Mucosa of stomach (tissue), 1 donor: ENCODE measurements around the gene MAPK7.

ENCODE experiments used
- H3K27me3 ChIP-seq: one replicate; pipeline ENCODE4 v1.7.0; 2013; ENCODE audit warnings: mild to moderate bottlenecking, low read length; ENCODE audit not compliant: control insufficient read depth, insufficient read depth
- H3K36me3 ChIP-seq: one replicate; pipeline ENCODE4 v1.7.0; 2013; ENCODE audit warnings: low read length; ENCODE audit not compliant: control insufficient read depth, insufficient read depth
- H3K4me1 ChIP-seq: one replicate; pipeline ENCODE4 v1.7.0; 2013; ENCODE audit warnings: mild to moderate bottlenecking, low read length; ENCODE audit not compliant: control insufficient read depth, insufficient read depth
- H3K4me3 ChIP-seq: one replicate; pipeline ENCODE4 v1.7.0; 2013; ENCODE audit warnings: low read length
- H3K9ac ChIP-seq: one replicate; pipeline ENCODE4 v1.7.0; 2013; ENCODE audit warnings: mild to moderate bottlenecking, low read length, moderate library complexity
- H3K9me3 ChIP-seq: one replicate; pipeline ENCODE4 v1.7.0; 2013; ENCODE audit warnings: mild to moderate bottlenecking, low read length, moderate library complexity; ENCODE audit not compliant: control insufficient read depth
- donor health status: Pancreatic carcinoma.

Gene MAPK7

GRCh38 chr17:19360772-19361171, 17.5 kb upstream of the MAPK7 start:
- H3K36me3 ChIP-seq: peaks cover 5% of the 10 kb centered on the region
- H3K27me3 ChIP-seq: no peaks in the 10 kb centered on the region
- peaks cover 7% of the 10 kb centered on the region for H3K4me1 ChIP-seq
- no peak overlapping the region for H3K9ac ChIP-seq
- H3K9me3 ChIP-seq: no peaks in the 10 kb centered on the region
- H3K4me3 ChIP-seq: no peak overlapping the region

- H3K27me3 ChIP-seq: no peaks in the 10 kb centered on the region
- no peak overlapping the region for H3K4me3 ChIP-seq
- H3K9me3 ChIP-seq: no peaks in the 10 kb centered on the region
- peaks cover 7% of the 10 kb centered on the region for H3K4me1 ChIP-seq
- H3K36me3 ChIP-seq: peaks cover 5% of the 10 kb centered on the region
- no peak overlapping the region for H3K9ac ChIP-seq
Measured at GRCh38 chr17:19361326-19361725, 17.0 kb upstream of the MAPK7 start.

GRCh38 chr17:19361944-19362276, 16.4 kb upstream of the MAPK7 start:
- no peaks in the 10 kb centered on the region for H3K9me3 ChIP-seq

GRCh38 chr17:19362277-19363113, 15.8 kb upstream of the MAPK7 start, which contains the start of gene B9D1:
Gene B9D1 (minus strand): TSS chr17:19362723. CDS start chr17:19362569, 154 bp downstream.
- Histone ChIP-seq H3K9ac (peak within 1 kb of the TSS; percentile 57), H3K36me3 (peaks cover under 1% of the 10 kb centered on the region), H3K4me3 (peak within 1 kb of the TSS; percentile 38), H3K9me3 (no peaks in the 10 kb centered on the region), H3K4me1 (peaks cover 7% of the 10 kb centered on the region), H3K27me3 (no peaks in the 10 kb centered on the region)

More at GRCh38 chr17:19361944-19362276, 16.4 kb upstream of the MAPK7 start:
- peak overlapping the region; percentile 38 for H3K4me3 ChIP-seq
- H3K9ac ChIP-seq: peak overlapping the region; percentile 57
- no peaks in the 10 kb centered on the region for H3K27me3 ChIP-seq
- H3K36me3 ChIP-seq: peaks cover 5% of the 10 kb centered on the region
- peaks cover 7% of the 10 kb centered on the region for H3K4me1 ChIP-seq

GRCh38 chr17:19363114-19363438, 15.2 kb upstream of the MAPK7 start:
- peak overlapping the region; percentile 38 for H3K4me3 ChIP-seq
- H3K27me3 ChIP-seq: no peaks in the 10 kb centered on the region
- H3K9me3 ChIP-seq: no peaks in the 10 kb centered on the region
- H3K4me1 ChIP-seq: peaks cover 7% of the 10 kb centered on the region
- H3K9ac ChIP-seq: no peak overlapping the region
- H3K36me3 ChIP-seq: no peaks in the 10 kb centered on the region

GRCh38 chr17:19363460-19364035, 14.8 kb upstream of the MAPK7 start:
- no peak overlapping the region for H3K4me3 ChIP-seq
- H3K4me1 ChIP-seq: peaks cover 7% of the 10 kb centered on the region
- no peak overlapping the region for H3K9ac ChIP-seq
- H3K27me3 ChIP-seq: no peaks in the 10 kb centered on the region
- H3K36me3 ChIP-seq: no peaks in the 10 kb centered on the region
- H3K9me3 ChIP-seq: no peaks in the 10 kb centered on the region

GRCh38 chr17:19364699-19365498, 13.4 kb upstream of the MAPK7 start:
- Histone ChIP-seq H3K27me3 (no peaks in the 10 kb centered on the region), H3K9me3 (no peaks in the 10 kb centered on the region), H3K36me3 (no peaks in the 10 kb centered on the region), H3K4me3 (no peak overlapping the region), H3K9ac (no peak overlapping the region), H3K4me1 (peaks cover 7% of the 10 kb centered on the region)

GRCh38 chr17:19365499-19365817, 12.8 kb upstream of the MAPK7 start:
- H3K9ac ChIP-seq: no peak overlapping the region
- H3K27me3 ChIP-seq: no peaks in the 10 kb centered on the region
- peaks cover 7% of the 10 kb centered on the region for H3K4me1 ChIP-seq
- H3K4me3 ChIP-seq: no peak overlapping the region
- no peaks in the 10 kb centered on the region for H3K9me3 ChIP-seq
- no peaks in the 10 kb centered on the region for H3K36me3 ChIP-seq

- no peaks in the 10 kb centered on the region for H3K9me3 ChIP-seq
- H3K9ac ChIP-seq: no peak overlapping the region
- H3K4me3 ChIP-seq: no peak overlapping the region
- no peaks in the 10 kb centered on the region for H3K27me3 ChIP-seq
- H3K4me1 ChIP-seq: peaks cover 7% of the 10 kb centered on the region
- H3K36me3 ChIP-seq: no peaks in the 10 kb centered on the region
Measured at GRCh38 chr17:19365833-19366636, 12.3 kb upstream of the MAPK7 start.

GRCh38 chr17:19366637-19366972, 11.7 kb upstream of the MAPK7 start:
- Histone ChIP-seq H3K9me3 (no peaks in the 10 kb centered on the region), H3K9ac (no peak overlapping the region), H3K27me3 (no peaks in the 10 kb centered on the region), H3K36me3 (no peaks in the 10 kb centered on the region), H3K4me1 (peaks cover 5% of the 10 kb centered on the region), H3K4me3 (no peak overlapping the region)

- Histone ChIP-seq H3K9ac (no peak overlapping the region), H3K4me1 (no peaks in the 10 kb centered on the region), H3K36me3 (no peaks in the 10 kb centered on the region), H3K9me3 (no peaks in the 10 kb centered on the region), H3K27me3 (no peaks in the 10 kb centered on the region), H3K4me3 (no peak overlapping the region)
Measured at GRCh38 chr17:19368229-19368628, 10.1 kb upstream of the MAPK7 start.
